H9 (cell line): ENCODE measurements around the gene GLS. TPM values are rescaled to one million over a fixed set of nuclear protein-coding genes. Genes with fewer than 3 reads are reported as not detected.

Source experiments
- DNase-seq: peaks from one replicate; pipeline ENCODE4 v3.0.0-alpha.2; 2017
- H2AFZ ChIP-seq: one replicate; pipeline ENCODE4 v1.6.1; 2013; ENCODE audit warnings: mild to moderate bottlenecking, low read length, control low read depth, moderate library complexity
- H2AK5ac ChIP-seq: 2 replicates; pipeline ENCODE4 v1.6.1; 2013; ENCODE audit warnings: low read length, control low read depth, mixed read lengths; ENCODE audit not compliant: insufficient read length
- H2BK120ac ChIP-seq: one replicate; pipeline ENCODE4 v1.6.1; 2013; ENCODE audit warnings: low read depth, mild to moderate bottlenecking, low read length, control low read depth, inconsistent platforms; ENCODE audit not compliant: poor library complexity, severe bottlenecking
- H2BK12ac ChIP-seq: 2 replicates; pipeline ENCODE4 v1.6.1; 2013; ENCODE audit warnings: low read length, control low read depth, mixed read lengths, low read depth; ENCODE audit not compliant: insufficient read length
- H2BK15ac ChIP-seq: 2 replicates; pipeline ENCODE4 v1.6.1; 2013; ENCODE audit warnings: low read depth, low read length, control low read depth
- H2BK20ac ChIP-seq: one replicate; pipeline ENCODE4 v1.6.1; 2013; ENCODE audit warnings: low read depth, mild to moderate bottlenecking, low read length, control low read depth, inconsistent platforms; ENCODE audit not compliant: poor library complexity, severe bottlenecking
- H2BK5ac ChIP-seq: 2 replicates; pipeline ENCODE4 v1.6.1; 2013; ENCODE audit warnings: low read length, control low read depth, mixed read lengths; ENCODE audit not compliant: insufficient read length
- H3K14ac ChIP-seq: 2 replicates; pipeline ENCODE4 v1.6.1; 2013; ENCODE audit warnings: low read length, control low read depth; ENCODE audit not compliant: insufficient read depth
- H3K18ac ChIP-seq: 2 replicates; pipeline ENCODE4 v1.6.1; 2013; ENCODE audit warnings: low read depth, mild to moderate bottlenecking, mixed read lengths, low read length, control low read depth; ENCODE audit not compliant: insufficient read length
- H3K23ac ChIP-seq: 2 replicates; pipeline ENCODE4 v1.6.1; 2013; ENCODE audit warnings: low read length, control low read depth, mixed read lengths, low read depth; ENCODE audit not compliant: insufficient read length
- H3K23me2 ChIP-seq: 2 replicates; pipeline ENCODE4 v1.6.1; 2013; ENCODE audit warnings: low read depth, mild to moderate bottlenecking, mixed read lengths, low read length, control low read depth; ENCODE audit not compliant: insufficient read length, poor library complexity, severe bottlenecking
- H3K27ac ChIP-seq: 2 replicates; pipeline ENCODE4 v1.5.1; 2013; ENCODE audit warnings: low read length, control low read depth, mixed read lengths, low read depth; ENCODE audit not compliant: insufficient read length
- H3K27me3 ChIP-seq: 2 replicates; pipeline ENCODE4 v1.6.1; 2013; ENCODE audit warnings: low read length, control low read depth, inconsistent platforms; ENCODE audit not compliant: insufficient read depth
- H3K4ac ChIP-seq: 2 replicates; pipeline ENCODE4 v1.6.1; 2013; ENCODE audit warnings: low read depth, mild to moderate bottlenecking, control low read depth, inconsistent platforms, low read length, moderate library complexity
- H3K4me1 ChIP-seq: 2 replicates; pipeline ENCODE4 v1.6.1; 2013; ENCODE audit warnings: low read length, control low read depth, inconsistent platforms; ENCODE audit not compliant: insufficient read depth
- H3K4me2 ChIP-seq: 2 replicates; pipeline ENCODE4 v1.6.1; 2013; ENCODE audit warnings: low read length, control low read depth, mixed read lengths; ENCODE audit not compliant: insufficient read length, insufficient read depth
- H3K56ac ChIP-seq: 2 replicates; pipeline ENCODE4 v1.6.1; 2013; ENCODE audit warnings: low read depth, mild to moderate bottlenecking, mixed read lengths, low read length, control low read depth; ENCODE audit not compliant: insufficient read length
- H3K79me1 ChIP-seq: 2 replicates; pipeline ENCODE4 v1.6.1; 2013; ENCODE audit warnings: low read depth, mild to moderate bottlenecking, moderate library complexity, low read length, control low read depth, inconsistent platforms; ENCODE audit not compliant: insufficient read depth, poor library complexity, severe bottlenecking
- H3K79me2 ChIP-seq: 2 replicates; pipeline ENCODE4 v1.6.1; 2013; ENCODE audit warnings: low read length, control low read depth, inconsistent platforms; ENCODE audit not compliant: insufficient read depth
- H3K9ac ChIP-seq: 2 replicates; pipeline ENCODE4 v1.6.1; 2013; ENCODE audit warnings: low read length, control low read depth, mixed read lengths; ENCODE audit not compliant: insufficient read length; ENCODE audit errors: extremely low read depth
- H3K9me3 ChIP-seq: one replicate; pipeline ENCODE4 v1.6.1; 2013; ENCODE audit warnings: low read depth, low read length, inconsistent platforms; ENCODE audit not compliant: control insufficient read depth
- H3T11ph ChIP-seq: one replicate; pipeline ENCODE4 v1.6.1; 2013; ENCODE audit warnings: mild to moderate bottlenecking, low read length, control low read depth, inconsistent platforms
- H4K20me1 ChIP-seq: one replicate; pipeline ENCODE4 v1.6.1; 2013; ENCODE audit not compliant: control insufficient read depth, insufficient read length, insufficient read depth
- H4K5ac ChIP-seq: 2 replicates; pipeline ENCODE4 v1.6.1; 2013; ENCODE audit warnings: low read depth, mild to moderate bottlenecking, mixed read lengths, low read length, control low read depth; ENCODE audit not compliant: insufficient read length
- H4K8ac ChIP-seq: replicated peaks from 2 replicates; pipeline ENCODE4 v1.6.1; 2013; ENCODE audit warnings: low read length, control low read depth, mixed read lengths, low read depth; ENCODE audit not compliant: insufficient read length
- H4K91ac ChIP-seq: 2 replicates; pipeline ENCODE4 v1.6.1; 2013; ENCODE audit warnings: low read depth, mild to moderate bottlenecking, moderate library complexity, mixed read lengths, low read length, control low read depth; ENCODE audit not compliant: insufficient read length
- H3K27ac Mint-ChIP-seq, 3 experiments: 2 replicates in 2 of 3; 3 replicates in 1 of 3; pipeline ENCODE4 v1.8.0; 2020 to 2021; ENCODE audit warnings: mixed read lengths in 3 of 3, mild to moderate bottlenecking in 1 of 3, moderate library complexity in 1 of 3
- H3K27me3 Mint-ChIP-seq: 2 replicates; pipeline ENCODE4 v1.8.0; 2021; ENCODE audit warnings: low read depth, mild to moderate bottlenecking, moderate library complexity, mixed read lengths
- H3K36me3 Mint-ChIP-seq, 3 experiments: 2 replicates in 2 of 3; 3 replicates in 1 of 3; pipeline ENCODE4 v1.8.0; 2020 to 2021; ENCODE audit warnings: low read depth in 3 of 3, mixed read lengths in 3 of 3; ENCODE audit not compliant: insufficient read depth in 1 of 3
- H3K4me1 Mint-ChIP-seq, 2 experiments: 2 replicates each; pipeline ENCODE4 v1.8.0; 2020; ENCODE audit warnings: mixed read lengths in 2 of 2
- H3K4me3 Mint-ChIP-seq, 2 experiments: 2 replicates in 1 of 2; 3 replicates in 1 of 2; pipeline ENCODE4 v1.8.0; 2020 to 2021; ENCODE audit warnings: mild to moderate bottlenecking in 2 of 2, mixed read lengths in 2 of 2, moderate library complexity in 1 of 2
- H3K9me3 Mint-ChIP-seq, 2 experiments: 2 replicates in 1 of 2; 3 replicates in 1 of 2; pipeline ENCODE4 v1.8.0; 2020; ENCODE audit warnings: mild to moderate bottlenecking in 2 of 2, mixed read lengths in 2 of 2, moderate library complexity in 1 of 2
- CTCF ChIP-seq: fragments of 200-600 bp; sonication (generic); conservative IDR thresholded peaks from 3 replicates; pipeline ENCODE4 v1.8.0; 2021; ENCODE audit warnings: antibody characterized with exemption, mild to moderate bottlenecking
- WGBS: extraction: QIAGEN DNeasy Blood & Tissue Kit; methylation state at CpG from one replicate; pipeline ENCODE4 v1.1.7; 2013; ENCODE audit warnings: missing lambda C conversion rate, low lambda C conversion rate, mixed read lengths; ENCODE audit not compliant: insufficient read length; ENCODE audit errors: extremely low coverage; 5-methylcytosine and 5-hydroxymethylcytosine counted together
- total RNA-seq: library from RNA; stranded (reverse); gene quantifications from 2 replicates; pipeline ENCODE4 v1.2.1, GENCODE V29; 2021

The GLS gene
- total RNA-seq, 1 experiment from 2014 or later, result 69.3 TPM

GRCh38 chr2:190855245-190855644, 25.4 kb upstream of the GLS start:
- TF ChIP-seq CTCF, result no peak; the same call in 2 of the 3 replicates
- H2BK5ac ChIP-seq, result no peak overlapping the region
- H2BK120ac ChIP-seq, result no peak overlapping the region
- H3K4ac ChIP-seq, result no peak overlapping the region
- no peak overlapping the region for H3K27ac Mint-ChIP-seq
- no peak overlapping the region for H2AK5ac ChIP-seq
- WGBS, result no CpG with 5 or more reads among the region's 4 CpGs
- H2BK12ac ChIP-seq, result no peak overlapping the region
- H3K4me3 Mint-ChIP-seq, result no peak overlapping the region
- no peak overlapping the region for H4K8ac ChIP-seq
- no peaks in the 10 kb centered on the region for H4K20me1 ChIP-seq
- H3K79me2 ChIP-seq, result no peaks in the 10 kb centered on the region
- H3K9me3 ChIP-seq, result no peaks in the 10 kb centered on the region
- no peak overlapping the region for H3K14ac ChIP-seq
- H3K27ac ChIP-seq, result no peak overlapping the region
- no peak overlapping the region for H3K9ac ChIP-seq
- no peak for DNase-seq
- no peaks in the 10 kb centered on the region for H3K79me1 ChIP-seq
- H2BK15ac ChIP-seq, result no peak overlapping the region
- no peak overlapping the region for H4K5ac ChIP-seq
- H3T11ph ChIP-seq, result no peak overlapping the region
- H3K18ac ChIP-seq, result no peak overlapping the region
- no peak overlapping the region for H3K4me2 ChIP-seq
- no peak overlapping the region for H4K91ac ChIP-seq
- peaks cover 8% of the 10 kb centered on the region for H3K4me1 ChIP-seq
- no peaks in the 10 kb centered on the region for H3K27me3 ChIP-seq
- H3K4me1 Mint-ChIP-seq, result peaks cover 12 to 20% of the 10 kb centered on the region in 2 experiments
- no peak overlapping the region for H2BK20ac ChIP-seq
- H3K36me3 Mint-ChIP-seq, result no peaks in the 10 kb centered on the region
- peaks cover 2% of the 10 kb centered on the region; the same call in 1 of the 2 replicates for H3K27me3 Mint-ChIP-seq
- H3K56ac ChIP-seq, result no peak overlapping the region
- no peaks in the 10 kb centered on the region for H3K23me2 ChIP-seq
- no peak overlapping the region for H3K23ac ChIP-seq
- H3K9me3 Mint-ChIP-seq, result no peaks in the 10 kb centered on the region
- H2AFZ ChIP-seq, result no peak overlapping the region
